T-helper 17 cell (primary cell): Measurements from ENCODE around the gene CPLANE2. TPM values are rescaled to one million over a fixed set of nuclear protein-coding genes. Genes with fewer than 3 reads are reported as not detected.
"Not testable (repeated sequence)": the region's sequence is repeated elsewhere in the genome, so short reads cannot be mapped to it uniquely, and the experiment has no call there.

Experiments
- ATAC-seq: fragments of 150-1000 bp; cut with Tn5 transposase; 2 replicates; pipeline ENCODE4 v1.10.0; 2021; ENCODE audit warnings: mild to moderate bottlenecking, moderate library complexity
- DNase-seq, 3 donors: peaks; one replicate each; pipeline versions ENCODE4 v3.0.0 to v3.0.0-alpha.2; 2020 to 2021
- H3K9me3 ChIP-seq: one replicate; pipeline ENCODE4 v1.7.0; 2013; ENCODE audit warnings: low read length, mild to moderate bottlenecking; ENCODE audit not compliant: control insufficient read depth, poor library complexity, severe bottlenecking
- H3K27ac Mint-ChIP-seq: one replicate; pipeline ENCODE4 v1.8.0; 2022; ENCODE audit warnings: mild to moderate bottlenecking, moderate library complexity, mixed read lengths
- H3K27me3 Mint-ChIP-seq: one replicate; pipeline ENCODE4 v1.8.0; 2022; ENCODE audit warnings: mixed read lengths
- H3K36me3 Mint-ChIP-seq: one replicate; pipeline ENCODE4 v1.8.0; 2022; ENCODE audit warnings: low read depth, mixed read lengths
- H3K4me1 Mint-ChIP-seq: one replicate; pipeline ENCODE4 v1.8.0; 2022; ENCODE audit warnings: mild to moderate bottlenecking, mixed read lengths
- H3K4me3 Mint-ChIP-seq: one replicate; pipeline ENCODE4 v1.8.0; 2022; ENCODE audit warnings: mild to moderate bottlenecking, moderate library complexity, mixed read lengths
- total RNA-seq, 4 donors: library from RNA in 2 of 4; stranded (reverse) in 2 of 4; gene quantifications; one replicate each; pipeline ENCODE4 v1.2.3 and lab custom pipeline; 2022 to 2026

Gene CPLANE2
- total RNA-seq, 2 donors from 2014 or later, result 4.3 to 6.9 TPM

DNA sequence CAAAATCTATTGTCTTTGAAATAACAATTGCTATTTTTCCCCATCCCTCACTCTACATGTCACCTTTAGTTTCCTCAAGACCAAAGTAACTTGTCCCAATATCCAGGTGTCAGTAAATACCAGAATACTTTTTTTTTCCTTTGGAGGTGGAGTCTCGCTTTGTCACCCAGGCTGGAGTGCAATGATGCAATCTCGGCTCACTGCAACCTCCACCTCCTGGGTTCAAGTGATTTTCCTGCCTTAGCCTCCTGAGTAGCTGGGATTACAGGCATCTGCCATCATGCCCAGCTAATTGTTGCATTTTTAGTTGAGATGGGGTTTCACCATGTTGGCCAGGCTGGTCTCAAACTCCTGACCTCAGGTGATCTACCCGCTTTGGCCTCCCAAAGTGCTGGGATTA is 20.6 kb upstream of the CPLANE2 start:
- not testable (repeated sequence) for H3K36me3 Mint-ChIP-seq, H3K27me3 Mint-ChIP-seq, ATAC-seq, DNase-seq, H3K4me1 Mint-ChIP-seq, H3K4me3 Mint-ChIP-seq, H3K9me3 ChIP-seq
- H3K27ac Mint-ChIP-seq, result peak overlapping the region; percentile 67

GRCh38 chr1:16256478-16256877 is 19.5 kb upstream of the CPLANE2 start:
- H3K4me1 Mint-ChIP-seq, result peaks cover 3% of the 10 kb centered on the region
- H3K27me3 Mint-ChIP-seq, result no peaks in the 10 kb centered on the region
- H3K4me3 Mint-ChIP-seq, result no peak overlapping the region
- H3K9me3 ChIP-seq, result no peaks in the 10 kb centered on the region
- H3K36me3 Mint-ChIP-seq, result peaks cover 5% of the 10 kb centered on the region
- DNase-seq, result no peak
- H3K27ac Mint-ChIP-seq, result peak overlapping the region; percentile 67
- no peak for ATAC-seq

DNA sequence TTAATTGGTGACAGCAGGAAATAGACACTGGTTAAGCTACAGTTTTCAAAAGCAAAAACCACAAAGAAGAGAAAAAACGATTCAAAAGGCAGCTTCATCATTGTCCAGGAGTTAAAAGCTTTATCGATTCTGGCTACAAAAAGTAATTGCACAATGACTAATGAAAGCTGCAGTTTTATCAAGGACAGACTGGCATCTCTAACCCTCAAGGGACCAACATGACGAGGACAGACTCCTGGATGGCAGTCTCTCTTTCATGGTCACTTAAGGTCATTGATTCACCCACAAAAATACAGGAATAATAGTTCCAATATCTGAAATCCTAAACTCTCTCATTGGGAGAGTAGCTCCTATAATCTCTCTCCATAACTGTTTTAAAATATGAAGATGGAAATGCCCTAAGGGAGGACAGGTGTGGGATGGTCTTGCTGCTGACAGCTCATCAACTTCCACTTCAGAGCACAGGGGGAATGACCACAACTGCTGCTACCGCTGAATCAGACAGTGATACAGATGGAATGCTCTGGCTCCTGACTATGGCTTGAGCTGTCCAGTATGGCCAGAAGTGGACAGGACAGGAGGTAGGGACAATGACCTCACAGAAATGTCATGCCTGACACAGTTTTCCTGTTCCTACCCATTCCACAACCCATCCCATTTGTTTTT is 17.4 kb upstream of the CPLANE2 start:
- H3K4me3 Mint-ChIP-seq, result no peak overlapping the region
- peak overlapping the region; percentile 54 for H3K27ac Mint-ChIP-seq
- peaks cover 5% of the 10 kb centered on the region for H3K4me1 Mint-ChIP-seq
- H3K27me3 Mint-ChIP-seq, result no peaks in the 10 kb centered on the region
- H3K36me3 Mint-ChIP-seq, result peaks cover 5% of the 10 kb centered on the region
- DNase-seq, result no peak
- no peaks in the 10 kb centered on the region for H3K9me3 ChIP-seq
- ATAC-seq, result no peak

DNA sequence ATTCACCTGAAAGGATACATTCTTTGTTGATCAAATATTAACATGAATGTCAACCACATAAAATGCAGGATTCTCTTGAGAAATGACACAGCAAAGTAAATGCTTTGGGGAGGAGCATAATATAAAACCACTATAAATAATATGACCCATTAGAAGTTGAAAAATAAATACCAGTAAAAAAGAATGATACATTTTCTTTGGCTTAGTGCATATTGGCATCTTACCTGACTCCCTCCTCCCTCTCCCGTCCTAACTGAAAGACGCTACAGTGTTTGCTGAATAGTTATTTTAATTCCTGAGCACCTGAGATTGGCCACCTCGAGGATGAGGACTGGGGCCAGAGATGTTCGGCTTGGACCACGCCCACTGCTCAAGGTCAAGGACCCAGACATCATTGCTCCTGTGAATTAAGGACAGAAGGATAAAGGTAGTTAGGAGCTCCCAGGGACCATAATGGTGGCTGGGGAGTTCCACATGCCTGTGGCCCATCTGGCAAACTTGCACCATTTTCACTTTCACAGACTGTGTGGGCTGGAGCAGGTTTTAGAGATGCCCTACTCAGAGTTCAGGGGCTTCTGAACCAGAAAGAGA is 16.4 kb upstream of the CPLANE2 start:
- H3K9me3 ChIP-seq, result no peaks in the 10 kb centered on the region
- peaks cover 5% of the 10 kb centered on the region for H3K36me3 Mint-ChIP-seq
- H3K27me3 Mint-ChIP-seq, result no peaks in the 10 kb centered on the region
- ATAC-seq (no peak), DNase-seq (no peak)
- H3K4me3 Mint-ChIP-seq, result no peak overlapping the region
- peaks cover 6% of the 10 kb centered on the region for H3K4me1 Mint-ChIP-seq
- H3K27ac Mint-ChIP-seq, result peak overlapping the region; percentile 54

GRCh38 chr1:16252912-16253311 is 15.9 kb upstream of the CPLANE2 start:
- no peak for ATAC-seq
- Mint-ChIP-seq H3K27ac (no peak overlapping the region), H3K4me1 (peaks cover 6% of the 10 kb centered on the region), H3K36me3 (peaks cover 5% of the 10 kb centered on the region), H3K4me3 (no peak overlapping the region), H3K27me3 (no peaks in the 10 kb centered on the region)
- no peaks in the 10 kb centered on the region for H3K9me3 ChIP-seq
- no peak for DNase-seq

DNA sequence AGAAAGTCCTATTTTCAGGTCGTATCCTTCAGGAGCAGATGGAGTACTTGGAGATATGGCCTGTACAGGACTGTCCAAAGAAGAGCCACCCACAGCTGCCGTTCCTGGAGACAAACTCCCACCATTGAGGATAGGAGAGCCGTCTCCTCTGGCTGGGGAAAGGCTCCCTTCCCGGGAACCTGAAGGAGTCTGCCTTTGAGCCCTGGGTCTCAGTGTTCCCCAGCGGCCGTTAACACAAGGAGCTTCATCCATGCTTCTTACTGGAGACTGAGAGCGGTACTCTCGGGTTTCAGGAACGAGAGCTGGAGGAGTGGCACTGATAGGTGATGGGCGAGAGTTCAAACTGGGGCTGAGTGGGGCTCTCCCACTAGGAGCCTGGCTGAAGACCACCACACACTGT is 14.4 kb upstream of the CPLANE2 start:
- no peaks in the 10 kb centered on the region for H3K9me3 ChIP-seq
- no peak for ATAC-seq
- Mint-ChIP-seq H3K36me3 (peaks cover 3% of the 10 kb centered on the region), H3K4me3 (no peak overlapping the region), H3K4me1 (peaks cover 4% of the 10 kb centered on the region), H3K27ac (no peak overlapping the region), H3K27me3 (no peaks in the 10 kb centered on the region)
- DNase-seq, result no peak

GRCh38 chr1:16250524-16251251 is 13.7 kb upstream of the CPLANE2 start:
- no peaks in the 10 kb centered on the region for H3K9me3 ChIP-seq
- Mint-ChIP-seq H3K4me1 (peaks cover 4% of the 10 kb centered on the region), H3K27me3 (no peaks in the 10 kb centered on the region), H3K36me3 (peaks cover 2% of the 10 kb centered on the region), H3K27ac (no peak overlapping the region), H3K4me3 (no peak overlapping the region)
- no peak for ATAC-seq
- no peak for DNase-seq

DNA sequence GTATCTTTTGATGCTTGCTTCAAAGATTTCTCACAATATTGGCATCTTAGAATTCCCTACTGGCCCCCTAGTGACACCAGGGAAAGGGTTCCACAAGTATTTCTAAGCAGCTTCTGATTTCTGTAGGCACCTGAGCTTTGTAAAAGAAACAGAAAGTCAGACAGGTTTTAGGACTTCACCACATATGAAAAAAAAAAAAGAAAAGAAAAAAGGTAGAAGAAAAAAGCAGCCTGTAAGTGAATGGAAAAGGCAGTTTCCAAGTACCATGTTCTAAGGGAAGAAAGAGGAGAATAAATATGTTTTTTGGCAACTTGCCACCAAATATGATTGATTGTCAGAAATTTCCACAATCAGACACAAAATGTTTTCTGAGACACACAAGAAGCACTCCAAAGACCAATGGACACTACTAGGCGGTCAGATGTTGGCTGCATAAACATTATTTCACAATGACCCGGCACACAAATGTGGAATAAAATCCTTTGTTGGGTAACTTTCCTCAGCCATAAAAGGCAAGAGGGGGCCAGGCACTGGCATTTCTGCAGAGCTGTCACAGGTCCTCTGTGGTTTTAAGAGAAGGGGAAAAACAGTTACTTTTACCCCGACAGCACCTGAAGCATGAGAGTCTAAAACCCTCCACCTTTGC is 12.7 kb upstream of the CPLANE2 start:
- H3K27me3 Mint-ChIP-seq, result no peaks in the 10 kb centered on the region
- peaks cover under 1% of the 10 kb centered on the region for H3K36me3 Mint-ChIP-seq
- DNase-seq, result no peak
- peaks cover 2% of the 10 kb centered on the region for H3K4me1 Mint-ChIP-seq
- H3K27ac Mint-ChIP-seq, result peak overlapping the region; percentile 77
- peak overlapping the region; percentile 19 for H3K4me3 Mint-ChIP-seq
- no peak for ATAC-seq
- H3K9me3 ChIP-seq, result no peaks in the 10 kb centered on the region

- ATAC-seq (no peak), DNase-seq (no peak)
- Mint-ChIP-seq H3K27ac (peak overlapping the region; percentile 77), H3K4me3 (no peak overlapping the region), H3K27me3 (no peaks in the 10 kb centered on the region), H3K4me1 (peaks cover 5% of the 10 kb centered on the region), H3K36me3 (no peaks in the 10 kb centered on the region)
- no peaks in the 10 kb centered on the region for H3K9me3 ChIP-seq
These were observed 11.9 kb upstream of the CPLANE2 start for GRCh38 chr1:16248603-16249516.

- peaks cover 5% of the 10 kb centered on the region for H3K4me1 Mint-ChIP-seq
- ATAC-seq (no peak), DNase-seq (no peak)
- H3K36me3 Mint-ChIP-seq, result no peaks in the 10 kb centered on the region
- no peaks in the 10 kb centered on the region for H3K9me3 ChIP-seq
- no peak overlapping the region for H3K4me3 Mint-ChIP-seq
- H3K27ac Mint-ChIP-seq, result no peak overlapping the region
- H3K27me3 Mint-ChIP-seq, result no peaks in the 10 kb centered on the region
These were observed 11.0 kb upstream of the CPLANE2 start for GRCh38 chr1:16248007-16248436.

- no peak for ATAC-seq
- Mint-ChIP-seq H3K27ac (no peak overlapping the region), H3K27me3 (no peaks in the 10 kb centered on the region), H3K36me3 (no peaks in the 10 kb centered on the region), H3K4me1 (peaks cover 5% of the 10 kb centered on the region), H3K4me3 (no peak overlapping the region)
- no peaks in the 10 kb centered on the region for H3K9me3 ChIP-seq
- DNase-seq, result no peak
These were observed 10.5 kb upstream of the CPLANE2 start for GRCh38 chr1:16247441-16247840.

- no peaks in the 10 kb centered on the region for H3K27me3 Mint-ChIP-seq
- H3K27ac Mint-ChIP-seq, result peak overlapping the region; percentile 49
- ATAC-seq, result no peak
- H3K4me1 Mint-ChIP-seq, result peaks cover 5% of the 10 kb centered on the region
- DNase-seq, result no peak
- H3K9me3 ChIP-seq, result no peaks in the 10 kb centered on the region
- no peak overlapping the region for H3K4me3 Mint-ChIP-seq
- H3K36me3 Mint-ChIP-seq, result no peaks in the 10 kb centered on the region
These were observed 10.0 kb upstream of the CPLANE2 start for GRCh38 chr1:16246961-16247360.
